NB4 (cell line): ENCODE data around the gene GON4L.

ENCODE experiments used
- DNase-seq: peaks from one replicate; pipeline ENCODE4 v3.0.0; 2010; ENCODE audit warnings: low read depth
- H3K4me3 ChIP-seq: one replicate; pipeline ENCODE4 v1.5.1; 2011; ENCODE audit warnings: mild to moderate bottlenecking, low read depth, low read length, moderate library complexity
- CTCF ChIP-seq: IDR thresholded peaks from one replicate; pipeline ENCODE4 v1.5.1; 2012; ENCODE audit warnings: low read depth, low read length
- MAX ChIP-seq: IDR thresholded peaks from 2 replicates; pipeline ENCODE4 v1.6.1; 2011; ENCODE audit warnings: low read depth, low read length
- MYC ChIP-seq: IDR thresholded peaks from 2 replicates; pipeline ENCODE4 v1.6.1; 2011; ENCODE audit warnings: low read depth, low read length
- POLR2A ChIP-seq: IDR thresholded peaks from 2 replicates; pipeline ENCODE4 v1.6.1; 2011; ENCODE audit warnings: mild to moderate bottlenecking; ENCODE audit not compliant: insufficient read length; ENCODE audit errors: extremely low read depth

The GON4L gene

DNA sequence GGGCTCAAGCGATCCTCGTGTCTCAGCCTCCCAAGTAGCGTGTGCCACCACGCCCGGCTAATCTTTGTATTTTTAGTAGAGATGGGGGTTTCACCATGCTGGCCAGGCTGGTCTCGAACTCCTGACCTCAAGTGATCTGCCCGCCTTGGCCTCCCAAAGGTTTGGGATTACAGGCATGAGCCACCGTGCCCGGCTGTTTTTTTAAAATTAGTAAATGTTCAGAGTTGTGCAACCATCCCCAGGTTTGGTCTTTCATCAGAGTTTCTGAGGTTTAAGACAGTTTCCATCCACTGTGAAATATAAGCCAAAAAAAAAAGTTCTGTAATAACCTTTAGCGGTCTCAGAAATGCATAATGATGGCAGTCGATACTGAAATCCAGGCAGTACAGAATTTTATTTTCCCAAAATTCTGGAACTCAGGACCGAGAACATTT, 1.8 kb upstream of the GON4L start:
- peak overlapping the region; percentile 71 for H3K4me3 ChIP-seq
- DNase-seq: peak; percentile 75
- TF ChIP-seq CTCF (no peak), MYC (no peak), POLR2A (no peak), MAX (no peak)

GRCh38 chr1:155856257-155856974, 598 bp downstream of the GON4L start:
- DNase-seq: no peak
- TF ChIP-seq MAX (no peak), MYC (no peak), POLR2A (no peak), CTCF (no peak)
- peak overlapping the region; percentile 95 for H3K4me3 ChIP-seq

GRCh38 chr1:155850345-155850744, 6.7 kb downstream of the GON4L start:
- H3K4me3 ChIP-seq: no peak overlapping the region
- TF ChIP-seq MAX (no peak), POLR2A (no peak), MYC (no peak), CTCF (no peak)
- DNase-seq: no peak

GRCh38 chr1:155847823-155848529, 9.0 kb downstream of the GON4L start:
- TF ChIP-seq MAX: no peak
- no peak overlapping the region for H3K4me3 ChIP-seq
- DNase-seq: no peak

DNA sequence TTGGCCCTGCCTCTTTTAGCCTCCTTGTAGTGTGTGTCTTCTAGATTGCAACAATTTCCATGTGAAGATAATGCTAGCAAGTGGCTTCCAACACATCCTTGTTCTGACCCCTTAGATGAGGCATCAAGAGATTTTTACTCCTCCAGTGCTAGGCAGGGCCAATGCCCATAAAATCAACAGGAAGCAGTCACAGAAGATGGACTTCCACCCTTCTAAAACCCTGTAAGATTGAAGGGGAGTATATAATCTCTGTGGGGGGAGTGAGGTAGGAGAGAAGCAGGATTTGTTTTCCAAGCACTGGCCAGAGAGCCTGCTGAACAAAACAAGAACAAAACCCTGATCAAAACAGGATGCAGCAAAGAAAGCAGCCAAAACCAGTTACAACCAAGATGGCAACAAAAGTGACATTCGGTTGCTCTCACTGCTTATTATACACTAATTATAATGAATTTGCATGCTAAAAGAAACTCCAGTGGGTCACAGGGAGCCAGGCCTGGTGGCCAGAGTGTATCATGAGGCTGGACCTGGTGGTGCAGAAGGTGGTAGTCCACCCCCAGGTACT, 12.1 kb downstream of the GON4L start:
- no peak for TF ChIP-seq POLR2A
- no peak for TF ChIP-seq MYC
- no peak for TF ChIP-seq MAX
- TF ChIP-seq CTCF: no peak
- H3K4me3 ChIP-seq: no peak overlapping the region
- no peak for DNase-seq

DNA sequence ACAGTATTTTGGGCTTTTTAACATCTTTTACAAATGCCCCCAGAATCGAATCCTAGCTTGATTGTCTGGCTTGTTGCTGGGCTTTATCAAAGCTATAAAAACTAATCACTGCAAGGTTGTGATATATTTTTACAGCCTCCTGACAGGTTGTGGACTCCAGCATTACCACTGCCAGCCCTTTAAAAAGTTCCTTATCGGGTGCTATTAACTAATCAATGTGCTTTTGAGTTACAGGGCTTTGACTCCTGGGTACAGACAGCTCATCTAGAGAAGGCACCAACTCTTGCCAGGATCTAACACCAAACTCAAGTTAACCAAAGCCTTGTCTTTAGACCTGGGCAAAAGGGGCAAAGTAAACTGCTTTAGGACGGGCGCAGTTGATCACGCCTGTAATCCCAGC, 16.6 kb downstream of the GON4L start:
- TF ChIP-seq MAX (no peak), MYC (no peak), POLR2A (no peak), CTCF (no peak)
- no peak overlapping the region for H3K4me3 ChIP-seq
- no peak for DNase-seq
